ENCODE measurements around the gene NR1D2. TPM values are rescaled to one million over a fixed set of nuclear protein-coding genes. Genes with fewer than 3 reads are reported as not detected.
A peak's percentile ranks its signal among the peaks of the same experiment; 100 is the strongest.

Gene NR1D2
- total RNA-seq, 1 donor from 2014 or later = 20.7 TPM

GRCh38 chr3:23996095-23996524 lies 51.0 kb downstream of the NR1D2 start:
- no peak overlapping the region for H3K9ac ChIP-seq (ENCODE audit: low read length)
- no peak overlapping the region for H3K27ac Mint-ChIP-seq (ENCODE audit: unreplicated experiment)
- H3K9me3 ChIP-seq (ENCODE audit: insufficient read depth, low read depth, low read length) = no peaks in the 10 kb centered on the region
- no peak overlapping the region for H3K27ac ChIP-seq (ENCODE audit: low read depth, low read length)
- H3K36me3 Mint-ChIP-seq (ENCODE audit: low read depth, unreplicated experiment) = no peaks in the 10 kb centered on the region
- TF ChIP-seq CTCF (IDR thresholded peaks at IDR 0.05; ENCODE audit: insufficient read depth, low read depth, low read length) = no peak
- no peak for TF ChIP-seq EZH2 (IDR thresholded peaks at IDR 0.05; ENCODE audit: insufficient read depth, low read length)
- no peaks in the 10 kb centered on the region for H3K9me3 Mint-ChIP-seq (ENCODE audit: unreplicated experiment)
- H3K4me1 Mint-ChIP-seq (ENCODE audit: low read depth, unreplicated experiment) = peaks cover 13% of the 10 kb centered on the region
- no peak for FAIRE-seq
- H3K79me2 ChIP-seq (ENCODE audit: insufficient read depth, low read length) = no peaks in the 10 kb centered on the region
- peaks cover 8% of the 10 kb centered on the region for H3K4me1 ChIP-seq (ENCODE audit: insufficient read depth, low read length)
- H3K4me2 ChIP-seq (ENCODE audit: low read length) = no peak overlapping the region
- H3K27me3 ChIP-seq (ENCODE audit: insufficient read depth, low read length) = peaks cover 8% of the 10 kb centered on the region
- no peak overlapping the region for H3K4me3 Mint-ChIP-seq (ENCODE audit: unreplicated experiment)
- no peaks in the 10 kb centered on the region for H4K20me1 ChIP-seq (ENCODE audit: insufficient read depth, low read length)
- no peak overlapping the region for H2AFZ ChIP-seq (ENCODE audit: low read depth, low read length)
- no peaks in the 10 kb centered on the region for H3K36me3 ChIP-seq (ENCODE audit: insufficient read depth, low read length)
- peaks cover 3% of the 10 kb centered on the region for H3K27me3 Mint-ChIP-seq (ENCODE audit: low read depth, unreplicated experiment)
- H3K4me3 ChIP-seq (ENCODE audit: insufficient read depth, low read depth, low read length) = no peak overlapping the region
- DNase-seq (ENCODE audit: low read depth) = peak; percentile 36

- no peaks in the 10 kb centered on the region for H3K4me1 ChIP-seq (ENCODE audit: insufficient read depth, low read length)
- peak overlapping the region; percentile 17 for H3K4me2 ChIP-seq (ENCODE audit: low read length)
- H3K79me2 ChIP-seq (ENCODE audit: insufficient read depth, low read length) = no peaks in the 10 kb centered on the region
- Mint-ChIP-seq H3K27ac (ENCODE audit: unreplicated experiment) (no peak overlapping the region), H3K27me3 (ENCODE audit: low read depth, unreplicated experiment) (peaks cover 10% of the 10 kb centered on the region), H3K36me3 (ENCODE audit: low read depth, unreplicated experiment) (no peaks in the 10 kb centered on the region), H3K4me1 (ENCODE audit: low read depth, unreplicated experiment) (peaks cover 2% of the 10 kb centered on the region), H3K9me3 (ENCODE audit: unreplicated experiment) (no peaks in the 10 kb centered on the region), H3K4me3 (ENCODE audit: unreplicated experiment) (no peak overlapping the region)
- H3K27ac ChIP-seq (ENCODE audit: low read depth, low read length) = no peak overlapping the region
- peaks cover 16% of the 10 kb centered on the region for H3K27me3 ChIP-seq (ENCODE audit: insufficient read depth, low read length)
- H3K9ac ChIP-seq (ENCODE audit: low read length) = no peak overlapping the region
- no peak overlapping the region for H2AFZ ChIP-seq (ENCODE audit: low read depth, low read length)
- no peak overlapping the region for H3K4me3 ChIP-seq (ENCODE audit: insufficient read depth, low read depth, low read length)
- FAIRE-seq (peak; percentile 37), DNase-seq (ENCODE audit: low read depth) (no peak)
- no peak for TF ChIP-seq EZH2 (IDR thresholded peaks at IDR 0.05; ENCODE audit: insufficient read depth, low read length)
- TF ChIP-seq CTCF (IDR thresholded peaks at IDR 0.05; ENCODE audit: insufficient read depth, low read depth, low read length) = peak; percentile 100
- no peaks in the 10 kb centered on the region for H3K36me3 ChIP-seq (ENCODE audit: insufficient read depth, low read length)
- H3K9me3 ChIP-seq (ENCODE audit: insufficient read depth, low read depth, low read length) = no peaks in the 10 kb centered on the region
- H4K20me1 ChIP-seq (ENCODE audit: insufficient read depth, low read length) = no peaks in the 10 kb centered on the region
These were observed 54.0 kb downstream of the NR1D2 start for GRCh38 chr3:23999012-23999641.

- FAIRE-seq = no peak
These were observed 57.0 kb downstream of the NR1D2 start for GRCh38 chr3:24002129-24002528.

More at GRCh38 chr3:24002129-24002528, 57.0 kb downstream of the NR1D2 start:
- H3K27ac Mint-ChIP-seq (ENCODE audit: unreplicated experiment) = no peak overlapping the region
- Histone ChIP-seq H3K9ac (ENCODE audit: low read length) (no peak overlapping the region), H3K27ac (ENCODE audit: low read depth, low read length) (no peak overlapping the region), H4K20me1 (ENCODE audit: insufficient read depth, low read length) (no peaks in the 10 kb centered on the region), H3K4me1 (ENCODE audit: insufficient read depth, low read length) (no peaks in the 10 kb centered on the region), H3K79me2 (ENCODE audit: insufficient read depth, low read length) (no peaks in the 10 kb centered on the region), H3K9me3 (ENCODE audit: insufficient read depth, low read depth, low read length) (no peaks in the 10 kb centered on the region), H3K4me2 (ENCODE audit: low read length) (no peak overlapping the region), H2AFZ (ENCODE audit: low read depth, low read length) (no peak overlapping the region), H3K36me3 (ENCODE audit: insufficient read depth, low read length) (no peaks in the 10 kb centered on the region), H3K27me3 (ENCODE audit: insufficient read depth, low read length) (peaks cover 16% of the 10 kb centered on the region), H3K4me3 (ENCODE audit: insufficient read depth, low read depth, low read length) (no peak overlapping the region)
- no peaks in the 10 kb centered on the region for H3K4me1 Mint-ChIP-seq (ENCODE audit: low read depth, unreplicated experiment)
- DNase-seq (ENCODE audit: low read depth) = no peak
- TF ChIP-seq CTCF (IDR thresholded peaks at IDR 0.05; ENCODE audit: insufficient read depth, low read depth, low read length) (no peak), EZH2 (IDR thresholded peaks at IDR 0.05; ENCODE audit: insufficient read depth, low read length) (no peak)
- H3K9me3 Mint-ChIP-seq (ENCODE audit: unreplicated experiment) = no peaks in the 10 kb centered on the region
- no peaks in the 10 kb centered on the region for H3K36me3 Mint-ChIP-seq (ENCODE audit: low read depth, unreplicated experiment)
- peaks cover 10% of the 10 kb centered on the region for H3K27me3 Mint-ChIP-seq (ENCODE audit: low read depth, unreplicated experiment)
- no peak overlapping the region for H3K4me3 Mint-ChIP-seq (ENCODE audit: unreplicated experiment)
